IPS-11a (cell line): ENCODE data around the gene RFC5.
"Not testable (repeated sequence)": the region's sequence is repeated elsewhere in the genome, so short reads cannot be mapped to it uniquely, and the experiment has no call there.

Experiments
- H3K4me3 ChIP-seq: one replicate; pipeline ENCODE4 v1.5.1; 2013; ENCODE audit warnings: low read depth, low read length, control low read depth

The RFC5 gene

GRCh38 chr12:118016424-118017264, at the start of gene RFC5:
RFC5 (plus strand) TSS chr12:118016703; CDS start chr12:118016828, 125 bp downstream.
- H3K4me3 ChIP-seq, result peak within 1 kb of the TSS; percentile 90

- no peak overlapping the region for H3K4me3 ChIP-seq
Measured at GRCh38 chr12:117967043-117967442, 49.5 kb upstream of the RFC5 start.

- peak overlapping the region; percentile 68 for H3K4me3 ChIP-seq
Measured at GRCh38 chr12:117967512-117967911, 49.0 kb upstream of the RFC5 start.

- H3K4me3 ChIP-seq, result peak overlapping the region; percentile 68
Measured at GRCh38 chr12:117968151-117968789, 48.2 kb upstream of the RFC5 start.

- peak within 1 kb of the TSS; percentile 68 for H3K4me3 ChIP-seq
Measured at GRCh38 chr12:117968826-117969659, 47.5 kb upstream of the RFC5 start, which contains the start of gene KSR2. KSR2 (minus strand) TSS chr12:117968990; CDS start chr12:117968255, 735 bp downstream.

GRCh38 chr12:117970334-117970733, 46.2 kb upstream of the RFC5 start:
- no peak overlapping the region for H3K4me3 ChIP-seq

- H3K4me3 ChIP-seq, result no peak overlapping the region
Measured at GRCh38 chr12:117972301-117972700, 44.2 kb upstream of the RFC5 start.

- no peak overlapping the region for H3K4me3 ChIP-seq
Measured at GRCh38 chr12:117975006-117975405, 41.5 kb upstream of the RFC5 start.

- no peak overlapping the region for H3K4me3 ChIP-seq
Measured at GRCh38 chr12:117977373-117977772, 39.1 kb upstream of the RFC5 start.

- no peak overlapping the region for H3K4me3 ChIP-seq
Measured at GRCh38 chr12:117980616-117981015, 35.9 kb upstream of the RFC5 start.

GRCh38 chr12:117981267-117981666, 35.2 kb upstream of the RFC5 start:
- H3K4me3 ChIP-seq, result no peak overlapping the region

GRCh38 chr12:117985182-117985581, 31.3 kb upstream of the RFC5 start:
- no peak overlapping the region for H3K4me3 ChIP-seq

GRCh38 chr12:117986705-117987469, 29.6 kb upstream of the RFC5 start:
- H3K4me3 ChIP-seq, result no peak overlapping the region

- H3K4me3 ChIP-seq, result no peak overlapping the region
Measured at GRCh38 chr12:117994551-117995438, 21.7 kb upstream of the RFC5 start.

- no peak overlapping the region for H3K4me3 ChIP-seq
Measured at GRCh38 chr12:117998719-117999118, 17.8 kb upstream of the RFC5 start.

- not testable (repeated sequence) for H3K4me3 ChIP-seq
Measured at GRCh38 chr12:117999806-118000205, 16.7 kb upstream of the RFC5 start.

- no peak overlapping the region for H3K4me3 ChIP-seq
Measured at GRCh38 chr12:118010903-118011302, 5.6 kb upstream of the RFC5 start.

GRCh38 chr12:118011377-118011776, 5.1 kb upstream of the RFC5 start:
- H3K4me3 ChIP-seq, result no peak overlapping the region

- H3K4me3 ChIP-seq, result no peak overlapping the region
Measured at GRCh38 chr12:118011961-118012360, 4.5 kb upstream of the RFC5 start.

GRCh38 chr12:118013283-118013682, 3.2 kb upstream of the RFC5 start:
- H3K4me3 ChIP-seq, result no peak overlapping the region
